Activated gamma-delta T cell (primary cell): ENCODE results near the gene MYO10.

Source experiments
- DNase-seq: peaks from one replicate; lab custom pipeline; 2025; lab: John Stamatoyannopoulos, UW

MYO10 gene

DNA sequence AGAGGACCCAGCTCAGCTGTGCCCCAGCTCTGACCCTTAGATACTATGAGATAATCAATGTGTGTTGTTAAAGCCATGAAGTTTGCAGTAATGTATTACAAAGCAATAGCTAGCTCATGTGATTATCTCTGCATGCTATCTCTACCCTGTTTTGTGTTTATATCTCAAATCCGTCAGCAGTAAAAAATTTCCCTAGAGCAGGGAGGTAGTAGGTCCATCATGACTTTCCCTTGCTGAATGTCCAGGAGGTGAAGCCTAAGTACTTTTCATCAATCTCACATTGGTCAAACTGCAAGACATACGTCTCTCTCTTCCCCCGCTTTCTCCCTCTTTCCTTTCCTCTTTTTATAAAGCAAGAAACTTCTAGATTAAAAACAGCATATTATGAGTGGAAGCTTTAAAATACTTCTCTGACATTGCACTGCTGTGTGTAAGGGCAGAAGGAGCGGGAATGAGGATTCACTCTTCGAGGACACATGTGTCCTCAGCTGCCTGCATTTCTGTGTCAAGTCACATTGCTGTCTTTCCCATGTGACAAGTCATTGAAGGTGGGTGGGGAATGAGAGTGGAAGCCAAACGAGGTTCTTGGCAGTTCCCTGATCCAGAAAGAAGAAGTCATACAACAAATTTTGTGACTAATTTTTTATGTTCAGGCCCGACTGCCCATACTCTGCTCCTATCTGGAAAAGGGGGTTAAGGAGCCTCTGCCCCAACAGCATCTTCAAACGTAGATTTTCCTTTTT is 226.2 kb downstream of the MYO10 start:
- no peak for DNase-seq

DNA sequence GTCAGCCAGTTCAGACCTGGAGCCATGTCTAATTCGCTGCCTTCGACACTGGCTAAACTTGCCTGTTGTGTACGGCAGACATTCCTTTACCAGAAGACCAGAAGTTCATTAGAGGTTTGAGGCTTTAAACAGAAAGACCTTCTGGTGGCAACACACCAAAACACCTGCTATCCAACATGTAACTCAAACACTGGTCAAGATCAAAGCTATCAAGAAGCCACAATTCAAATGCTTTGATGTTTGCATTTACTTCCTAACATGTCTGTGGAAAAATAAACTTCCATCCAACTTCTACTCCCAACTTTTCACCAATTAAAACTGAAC is 228.3 kb downstream of the MYO10 start:
- no peak for DNase-seq

DNA sequence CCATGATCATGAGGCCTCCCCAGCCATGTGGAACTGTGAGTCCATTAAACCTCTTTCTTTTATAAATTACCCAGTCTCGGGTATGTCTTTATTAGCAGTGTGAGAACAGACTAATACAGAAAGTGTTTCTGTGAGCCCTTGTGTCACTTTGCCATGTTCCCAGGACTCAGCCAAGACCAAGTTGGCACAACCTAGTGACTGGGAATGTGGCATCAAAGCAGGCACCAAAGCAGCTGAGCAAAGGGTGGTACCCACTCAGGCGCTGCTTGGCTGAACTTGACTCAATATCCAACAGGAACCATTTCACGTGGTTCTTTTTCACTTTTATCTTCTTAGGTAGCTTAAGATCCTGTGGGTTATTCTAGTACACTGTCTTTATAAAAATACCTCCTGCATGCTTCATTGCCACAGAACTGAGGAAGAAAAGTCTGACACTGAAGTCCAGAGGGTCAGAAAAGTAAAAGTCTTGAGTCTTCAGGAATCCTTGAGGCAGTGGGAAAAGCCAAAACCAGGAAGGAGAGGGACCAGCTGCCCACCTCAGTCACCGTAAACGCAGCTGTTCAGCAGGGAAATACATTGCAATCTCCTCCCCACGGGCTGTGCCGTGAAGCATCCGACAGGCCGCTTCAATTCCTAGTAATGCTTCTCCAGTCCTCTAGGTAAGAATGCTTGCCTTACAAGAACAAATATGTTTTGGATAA is 228.8 kb downstream of the MYO10 start:
- DNase-seq, result no peak

DNA sequence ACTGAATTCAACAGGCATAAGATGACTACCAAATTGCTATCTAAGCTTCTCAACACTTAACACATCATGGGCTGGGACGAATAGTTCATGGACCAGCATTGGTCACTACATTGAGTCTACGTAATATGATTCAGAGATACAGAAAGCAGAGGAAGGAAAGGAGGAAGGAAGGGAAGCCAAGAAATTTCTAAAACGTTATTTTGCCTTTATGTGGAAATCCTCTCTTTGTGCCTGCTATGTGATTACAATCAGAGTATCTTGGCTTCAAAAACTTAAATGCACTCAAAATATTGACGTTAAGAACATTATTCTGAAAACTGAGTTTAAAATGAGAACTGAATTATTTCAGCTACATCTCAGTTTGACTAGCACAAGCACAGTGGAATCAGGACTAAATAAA is 231.1 kb downstream of the MYO10 start:
- no peak for DNase-seq

DNA sequence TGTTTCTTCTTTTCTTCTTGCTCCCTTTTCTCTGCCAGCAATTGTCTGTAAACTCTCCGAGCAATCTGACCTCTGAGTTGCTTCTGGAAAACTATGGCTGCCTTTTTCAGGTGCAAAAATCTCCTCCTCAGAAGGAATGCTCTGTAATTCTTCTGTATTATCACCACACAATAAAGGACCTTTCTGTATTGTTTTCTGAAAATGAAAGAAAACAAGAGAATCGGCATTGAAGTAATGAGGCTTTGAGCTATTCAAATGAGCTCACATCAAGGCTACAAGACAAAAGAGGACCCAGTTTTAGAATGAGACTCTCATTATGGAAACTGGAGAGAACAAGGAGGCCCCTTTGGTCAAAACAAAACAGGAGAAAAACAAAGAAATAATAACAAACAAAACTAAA is 233.1 kb downstream of the MYO10 start:
- DNase-seq, result no peak

DNA sequence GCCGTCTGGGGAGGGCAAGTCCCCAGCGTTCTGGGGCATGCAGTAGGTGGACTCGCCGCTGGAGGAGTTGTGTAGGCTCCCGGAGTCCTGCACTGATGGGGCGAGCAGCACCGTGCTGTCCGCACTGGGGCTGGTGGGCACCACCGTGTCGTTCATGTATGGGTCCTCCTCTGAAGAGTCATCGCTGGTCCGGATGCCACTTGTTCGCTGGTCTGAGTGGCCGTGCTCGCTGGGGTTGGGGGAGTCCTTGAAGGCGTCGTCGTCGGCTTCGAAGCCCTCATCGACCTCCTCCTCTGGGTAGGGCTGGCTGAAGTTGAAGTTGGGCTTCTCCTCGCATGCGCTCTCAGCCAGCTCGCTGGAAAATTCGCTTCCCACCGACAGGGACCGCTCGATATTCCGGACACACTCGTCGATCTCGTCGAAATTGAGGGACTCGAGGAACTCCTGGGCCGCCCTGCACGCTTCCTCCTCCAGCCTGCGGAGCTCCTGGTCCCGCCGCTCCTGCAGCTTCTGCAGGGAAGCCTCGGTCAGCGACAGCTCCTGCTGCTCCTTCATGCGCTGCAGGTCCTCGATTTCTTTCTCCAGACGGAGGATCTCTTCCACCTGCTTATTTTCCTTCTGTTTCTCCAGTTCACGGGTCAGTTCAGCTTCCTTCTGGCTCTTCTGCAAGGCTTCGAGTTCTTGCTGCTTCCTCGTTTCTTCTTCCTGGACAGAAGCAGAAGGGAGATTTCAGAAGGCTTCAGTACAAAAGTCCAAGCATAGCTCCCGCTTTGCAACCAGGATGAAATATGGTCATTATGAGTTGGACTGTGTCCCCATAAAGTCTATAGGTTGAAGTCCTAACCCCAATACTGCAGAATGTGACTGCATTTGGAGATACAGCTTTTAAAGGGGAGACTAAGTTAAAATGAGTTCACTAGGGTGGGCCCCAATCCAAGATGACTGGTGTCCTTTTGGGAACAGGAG is 234.7 kb downstream of the MYO10 start:
- DNase-seq, result no peak

DNA sequence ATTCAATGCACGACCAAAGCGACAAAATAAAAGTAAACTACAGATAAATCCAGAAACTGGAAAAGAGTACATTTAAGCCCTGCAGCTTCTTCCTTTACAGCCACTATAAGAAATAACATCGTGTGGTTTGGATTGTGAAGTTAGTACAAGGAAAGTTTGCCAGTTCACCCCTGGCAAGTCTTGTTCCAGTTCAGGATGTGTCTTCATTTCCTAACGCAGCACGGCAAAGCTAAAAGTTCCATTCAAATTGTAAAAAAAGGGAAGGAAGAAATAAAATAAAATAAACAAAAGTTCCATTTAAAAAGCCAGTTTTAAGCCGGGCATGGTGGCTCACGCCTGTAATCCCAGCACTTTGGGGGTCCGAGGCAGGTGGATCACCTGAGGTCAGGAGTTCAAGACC is 236.0 kb downstream of the MYO10 start:
- DNase-seq, result no peak

DNA sequence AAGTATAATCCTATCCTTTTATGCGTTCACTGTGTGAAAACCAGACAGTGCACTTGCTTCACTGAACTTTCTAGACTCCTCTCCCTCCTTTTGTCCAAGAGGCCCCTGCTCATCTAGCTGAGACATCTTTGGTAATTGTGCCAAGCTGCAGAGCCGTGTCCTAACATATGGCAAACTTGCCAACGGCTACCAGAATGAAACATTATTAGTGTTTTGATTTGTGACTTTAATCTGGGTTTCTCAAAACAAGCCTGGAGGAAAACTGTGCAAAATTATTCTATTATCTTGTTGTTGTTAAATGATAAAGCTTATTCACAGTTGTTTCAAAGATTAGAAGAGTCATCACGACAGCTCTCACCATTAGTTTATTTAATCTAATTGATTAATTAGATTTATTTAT is 240.3 kb downstream of the MYO10 start:
- DNase-seq, result no peak

DNA sequence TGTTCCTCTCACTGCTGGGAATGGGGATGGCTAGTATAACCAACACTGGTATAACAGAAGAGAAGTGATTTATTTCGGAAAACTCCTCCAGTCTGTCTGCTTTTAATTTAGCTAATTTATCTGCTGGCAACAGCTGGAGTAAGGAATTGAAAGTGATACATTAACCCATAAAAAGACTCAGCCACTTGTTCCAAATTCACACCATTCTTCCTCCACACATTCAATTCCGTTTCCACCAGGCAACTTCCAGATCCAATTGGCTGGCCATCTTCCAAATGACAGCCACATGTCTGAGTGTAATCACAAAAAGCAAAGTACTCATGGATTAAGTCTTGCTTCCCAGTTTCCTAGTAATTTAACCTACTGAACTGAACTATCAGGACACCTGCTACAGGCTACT is 242.2 kb downstream of the MYO10 start:
- DNase-seq, result no peak

DNA sequence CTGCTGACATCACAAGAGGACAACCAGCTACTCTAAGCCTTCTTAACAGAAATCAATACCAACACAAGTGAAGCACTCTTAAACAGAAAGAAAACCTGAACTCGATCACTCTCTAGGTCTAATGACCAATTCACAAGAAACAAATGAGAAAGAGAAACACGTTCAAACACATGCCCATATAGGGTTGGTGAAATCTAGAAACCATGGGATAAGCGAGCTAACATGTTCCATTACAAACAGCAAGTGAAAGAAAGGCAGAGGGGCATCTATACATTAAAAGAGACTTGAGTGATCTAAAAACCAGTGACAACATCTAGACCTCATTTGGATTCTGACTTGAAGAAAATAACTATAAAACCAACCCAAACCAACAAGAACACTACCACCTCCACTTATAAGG is 244.4 kb downstream of the MYO10 start:
- no peak for DNase-seq

DNA sequence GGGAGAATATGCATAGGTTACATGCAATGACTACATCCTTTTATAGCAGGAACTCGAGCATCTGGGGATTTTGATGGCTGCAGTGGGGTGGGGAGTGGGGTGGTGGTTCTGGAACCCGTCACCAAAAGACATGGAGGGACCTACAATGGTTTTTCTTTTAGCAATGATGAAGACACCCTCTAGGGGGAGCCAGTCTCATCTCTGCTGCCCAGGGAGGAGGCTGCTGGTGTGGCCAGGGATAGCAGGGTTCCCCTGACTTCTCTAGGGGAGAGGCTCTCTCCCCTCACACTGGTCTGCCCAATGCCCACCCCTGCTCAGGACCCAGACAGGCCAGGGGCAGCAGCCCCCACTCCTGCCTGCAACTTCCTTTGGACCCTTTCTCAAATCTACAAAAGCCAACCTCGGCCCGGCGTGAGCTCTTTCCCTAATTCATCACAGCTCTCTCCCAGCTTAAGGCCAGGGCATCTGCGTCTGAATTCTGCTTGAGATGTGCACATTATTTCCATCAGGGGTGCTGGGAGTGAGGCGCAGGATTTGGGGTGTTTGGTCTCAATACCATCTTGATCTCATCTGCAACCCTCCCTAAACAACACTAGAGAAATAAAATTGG is 245.7 kb downstream of the MYO10 start:
- DNase-seq, result no peak

DNA sequence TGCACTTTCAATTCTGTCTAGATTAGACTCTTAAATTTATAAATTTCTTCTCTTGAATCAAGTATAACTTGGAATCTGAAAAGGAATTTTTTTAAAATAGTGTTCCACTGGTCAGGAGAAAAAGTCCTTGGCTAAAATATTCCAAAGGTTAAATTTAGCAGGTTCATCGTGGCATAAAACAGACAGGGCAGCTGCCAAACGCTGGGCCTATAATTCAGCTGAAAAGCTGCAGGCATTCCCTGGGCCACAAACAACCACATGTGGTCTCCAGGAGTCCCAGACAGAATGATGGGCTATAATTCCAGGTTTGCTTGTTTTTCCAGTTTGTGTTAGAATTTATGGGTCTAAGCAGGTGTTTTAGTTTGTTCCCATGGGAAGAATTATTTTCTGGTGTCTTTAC is 248.2 kb downstream of the MYO10 start:
- DNase-seq, result no peak

DNA sequence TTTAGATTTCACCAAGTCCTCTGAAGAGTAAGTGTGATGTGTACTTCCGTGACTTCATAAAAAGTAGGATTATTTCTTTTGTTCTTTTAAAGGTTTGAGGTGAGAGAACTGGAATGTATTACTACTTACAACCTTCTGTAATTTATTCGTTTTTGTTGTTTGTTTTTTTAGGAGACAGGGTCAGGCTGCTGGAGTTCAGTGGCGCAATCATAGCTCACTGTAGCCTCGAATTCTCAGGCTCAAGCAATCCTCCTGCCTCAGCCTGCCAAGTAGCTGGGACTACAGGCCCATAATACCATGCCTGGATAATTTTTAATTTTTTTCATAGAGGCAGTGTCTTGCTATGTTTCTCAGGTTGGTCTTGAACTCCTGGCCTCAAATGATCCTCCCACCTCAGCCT is 251.0 kb downstream of the MYO10 start:
- DNase-seq, result no peak

DNA sequence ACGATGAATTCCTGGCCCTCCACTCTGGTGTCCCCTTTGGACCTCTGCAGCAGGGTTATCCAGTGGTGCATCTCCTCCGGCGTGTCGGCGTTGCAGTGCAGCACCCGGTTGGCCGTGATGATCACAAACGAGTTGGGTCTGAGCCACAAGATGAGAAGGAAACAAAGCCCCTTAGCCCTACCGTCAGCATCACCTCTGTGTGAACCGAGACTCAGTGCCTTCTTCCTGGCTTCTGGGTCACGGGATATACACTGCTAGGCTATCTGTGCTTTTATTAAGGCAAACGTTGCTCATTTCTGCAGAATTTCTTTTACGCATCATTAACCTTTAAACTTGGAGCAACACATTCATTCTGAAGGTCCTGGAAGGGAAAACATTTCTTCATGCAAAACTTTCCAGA is 254.2 kb downstream of the MYO10 start:
- no peak for DNase-seq

DNA sequence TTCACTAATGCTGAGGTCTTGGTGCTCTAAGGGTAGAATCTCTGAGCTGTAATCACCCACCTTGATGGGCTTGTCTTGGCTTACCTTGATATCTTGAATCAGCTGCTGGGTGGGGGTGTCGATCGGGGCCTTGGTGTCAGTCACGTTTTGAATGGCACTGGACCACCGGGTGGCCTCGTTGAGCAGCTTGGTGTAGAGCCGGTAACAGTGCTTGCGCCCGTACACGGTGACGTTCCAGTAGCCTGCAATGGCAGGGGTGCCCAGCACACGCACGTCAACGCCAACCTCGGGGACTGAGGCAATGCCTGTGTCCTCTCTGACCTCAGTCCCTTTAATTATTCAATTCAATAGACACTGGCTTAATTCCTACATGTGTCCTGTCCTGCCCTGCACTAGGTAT is 256.2 kb downstream of the MYO10 start:
- no peak for DNase-seq

DNA sequence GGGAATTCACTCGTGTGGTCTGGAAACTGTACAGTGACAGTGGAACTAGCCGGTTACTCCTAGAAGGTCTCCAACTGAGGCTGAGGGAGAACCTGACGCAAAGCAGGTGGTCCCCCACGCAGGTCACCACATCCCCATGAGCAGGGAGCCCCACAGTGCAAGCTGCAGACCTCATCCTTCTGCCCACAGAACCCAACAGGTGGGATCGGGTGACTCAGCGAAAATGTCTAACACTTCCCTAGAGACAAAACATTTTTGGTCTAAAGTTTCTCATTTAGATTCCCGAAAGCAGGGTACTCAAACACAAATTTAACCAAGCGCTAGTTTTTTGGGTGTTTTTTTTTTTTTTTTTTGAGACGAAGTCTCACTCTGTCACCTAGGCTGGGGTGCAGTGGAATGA is 256.9 kb downstream of the MYO10 start:
- DNase-seq, result no peak

DNA sequence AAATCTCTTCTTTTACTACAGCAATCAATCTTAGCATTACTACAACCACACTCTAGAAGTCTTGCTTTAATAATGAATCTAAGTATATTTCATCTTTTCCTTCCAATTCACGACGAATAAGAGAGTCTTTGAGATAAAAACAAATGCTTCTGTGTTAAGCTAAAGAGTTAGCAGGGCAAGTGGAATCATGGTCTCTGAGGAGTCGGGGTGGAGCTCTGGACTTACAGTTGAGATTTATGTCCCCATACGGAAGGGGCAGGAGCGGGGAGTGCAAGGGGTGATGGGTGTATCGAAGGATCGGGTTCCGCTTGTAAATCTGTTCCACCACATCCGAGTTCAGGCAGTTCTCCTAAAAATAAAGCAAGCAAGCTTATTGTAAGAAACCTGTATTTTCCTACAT is 260.3 kb downstream of the MYO10 start:
- DNase-seq, result no peak

DNA sequence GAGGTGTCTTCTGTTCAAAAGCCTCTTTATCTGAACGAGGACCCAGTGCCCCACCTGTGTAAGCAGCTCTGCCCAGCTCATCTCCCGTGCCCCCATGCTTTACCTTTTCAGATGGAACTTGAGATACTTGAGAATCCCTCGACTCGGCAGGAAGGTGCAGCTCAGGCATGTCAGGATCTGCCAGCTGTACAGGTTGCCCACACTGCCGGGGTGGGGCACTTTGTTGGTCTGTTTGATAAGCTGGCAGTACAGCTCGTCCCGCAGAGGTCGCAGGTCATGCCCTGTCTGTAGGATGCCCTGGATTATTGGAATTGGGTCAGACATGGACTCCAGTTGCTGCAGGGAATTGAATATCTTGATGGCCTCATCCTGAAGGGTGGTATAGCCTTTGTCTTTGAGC is 261.3 kb downstream of the MYO10 start:
- no peak for DNase-seq

DNA sequence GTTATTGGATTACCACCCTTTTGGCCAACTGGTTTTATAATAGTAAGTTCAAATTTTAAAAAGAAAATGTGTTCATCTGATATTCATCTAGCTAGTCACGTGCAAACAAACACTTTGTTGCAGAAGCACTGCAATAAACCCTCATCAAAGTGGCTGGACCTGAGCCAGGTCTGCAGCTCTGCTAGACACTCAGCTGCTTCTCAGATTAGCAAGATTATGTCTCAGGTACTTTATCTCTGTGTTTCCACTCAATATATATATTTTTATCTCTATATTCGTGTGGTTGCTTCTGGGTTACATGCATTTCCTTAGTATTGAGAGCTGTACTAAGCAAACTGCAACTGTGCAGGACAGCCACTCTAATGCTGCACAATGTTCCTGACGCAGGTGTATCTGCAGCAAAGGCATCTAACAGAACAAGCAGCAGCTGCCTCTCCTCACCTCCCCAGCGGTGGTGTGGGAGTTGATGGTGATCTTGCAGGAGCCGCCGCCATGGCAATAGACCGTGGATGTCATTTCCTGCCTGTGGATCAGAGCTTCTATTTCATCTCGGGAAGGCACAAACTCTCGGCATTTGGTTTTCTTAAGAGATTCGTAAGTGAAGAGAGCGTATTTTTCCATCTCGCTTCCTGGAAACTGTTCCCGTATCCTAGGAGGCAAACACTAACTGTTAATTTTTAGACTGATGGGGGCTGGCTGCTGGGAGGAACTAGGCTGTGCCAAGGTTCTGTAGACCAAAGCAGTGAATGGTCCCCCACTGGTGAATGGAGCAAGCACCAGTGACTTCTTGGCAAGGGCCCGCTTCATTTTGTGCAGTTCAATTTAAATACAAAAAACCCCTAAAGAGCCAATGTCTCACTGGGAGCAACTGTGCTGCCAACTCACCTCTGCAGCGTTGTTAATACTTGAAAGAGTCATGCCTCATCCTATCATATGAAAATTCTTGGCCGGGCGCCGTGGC is 262.6 kb downstream of the MYO10 start:
- DNase-seq, result no peak

DNA sequence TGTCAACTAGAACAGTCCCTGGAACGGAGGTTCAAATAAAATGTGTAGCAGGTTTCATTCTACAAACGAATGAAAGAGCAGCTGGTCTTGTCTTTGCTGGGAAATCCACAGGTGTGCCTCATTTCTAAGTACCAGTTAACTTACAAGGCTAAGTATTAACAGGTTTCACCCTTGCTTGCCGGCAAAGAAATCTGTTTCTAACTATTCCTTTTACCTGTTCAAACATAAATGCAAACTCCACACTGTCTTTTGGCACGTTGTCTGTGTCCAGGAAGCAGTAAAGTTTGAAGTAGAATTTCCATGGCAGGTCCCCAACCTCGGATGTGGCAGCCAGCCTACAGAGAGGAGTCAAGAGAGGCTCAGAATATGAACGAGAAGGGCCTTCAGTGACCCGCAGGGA is 264.9 kb downstream of the MYO10 start:
- DNase-seq, result no peak

DNA sequence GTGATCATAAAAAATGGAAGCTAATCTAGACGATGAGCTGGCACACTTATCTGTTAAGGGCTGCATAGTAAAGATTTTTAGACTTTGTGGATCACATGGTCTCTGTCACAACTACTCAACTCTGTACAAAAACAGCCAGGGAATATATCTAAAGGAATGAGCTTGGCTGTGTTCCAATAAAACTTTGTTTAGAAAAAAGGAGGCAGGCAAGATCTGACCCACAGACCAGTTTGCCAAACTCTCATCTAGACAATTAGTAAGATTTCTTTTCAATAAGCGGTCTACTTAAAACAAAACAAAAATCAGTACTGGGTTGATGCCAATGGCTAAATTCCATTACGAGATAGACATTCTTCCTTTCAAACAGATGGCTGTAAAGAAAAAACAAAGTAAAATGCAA is 266.3 kb downstream of the MYO10 start:
- DNase-seq, result no peak
